Brain microvascular endothelial cell (primary cell): ENCODE data around the gene RUNX1.
"Not testable (repeated sequence)": the region's sequence is repeated elsewhere in the genome, so short reads cannot be mapped to it uniquely, and the experiment has no call there.

Experiments used
- DNase-seq: peaks from one replicate; pipeline ENCODE4 v3.0.0-alpha.2; 2020
- H3K27ac ChIP-seq: fragments of 250-450 bp; sonication (Bioruptor Pico); 2 replicates; pipeline ENCODE4 v1.5.1; 2020; ENCODE audit warnings: mild to moderate bottlenecking, moderate library complexity
- H3K27me3 ChIP-seq: fragments of 250-450 bp; sonication (Bioruptor Pico); replicated peaks from 2 replicates; pipeline ENCODE4 v1.5.1; 2020; ENCODE audit warnings: mild to moderate bottlenecking
- H3K36me3 ChIP-seq: fragments of 250-450 bp; sonication (Bioruptor Pico); replicated peaks from 2 replicates; pipeline ENCODE4 v1.5.1; 2020; ENCODE audit warnings: mild to moderate bottlenecking
- H3K4me3 ChIP-seq: 2 replicates; pipeline ENCODE4 v1.5.1; 2011; ENCODE audit warnings: low read depth, mild to moderate bottlenecking, control low read depth, low read length, moderate library complexity
- in situ Hi-C: cut with HindIII; loops from 2 replicates; pipeline ENCODE4 v1.10.0; 2017; ENCODE audit warnings: low sequenced_read_pairs, low pct_ligation_motif_present
- TF ChIP-seq, protein P1 (sequence below): IDR thresholded peaks from 2 replicates; pipeline ENCODE4 v1.5.1; 2011; ENCODE audit warnings: low read depth, mild to moderate bottlenecking, moderate library complexity, low read length, control low read depth, inconsistent platforms; ENCODE audit errors: missing control alignments

The RUNX1 gene

GRCh38 chr21:34952701-34953100 lies 96.4 kb downstream of the RUNX1 start:
- Histone ChIP-seq H3K27me3 (no peaks in the 10 kb centered on the region), H3K27ac (no peak overlapping the region), H3K4me3 (no peak overlapping the region), H3K36me3 (no peaks in the 10 kb centered on the region)
- in situ Hi-C loops: no loop called here
- no peak for DNase-seq
- TF ChIP-seq, protein P1, sequence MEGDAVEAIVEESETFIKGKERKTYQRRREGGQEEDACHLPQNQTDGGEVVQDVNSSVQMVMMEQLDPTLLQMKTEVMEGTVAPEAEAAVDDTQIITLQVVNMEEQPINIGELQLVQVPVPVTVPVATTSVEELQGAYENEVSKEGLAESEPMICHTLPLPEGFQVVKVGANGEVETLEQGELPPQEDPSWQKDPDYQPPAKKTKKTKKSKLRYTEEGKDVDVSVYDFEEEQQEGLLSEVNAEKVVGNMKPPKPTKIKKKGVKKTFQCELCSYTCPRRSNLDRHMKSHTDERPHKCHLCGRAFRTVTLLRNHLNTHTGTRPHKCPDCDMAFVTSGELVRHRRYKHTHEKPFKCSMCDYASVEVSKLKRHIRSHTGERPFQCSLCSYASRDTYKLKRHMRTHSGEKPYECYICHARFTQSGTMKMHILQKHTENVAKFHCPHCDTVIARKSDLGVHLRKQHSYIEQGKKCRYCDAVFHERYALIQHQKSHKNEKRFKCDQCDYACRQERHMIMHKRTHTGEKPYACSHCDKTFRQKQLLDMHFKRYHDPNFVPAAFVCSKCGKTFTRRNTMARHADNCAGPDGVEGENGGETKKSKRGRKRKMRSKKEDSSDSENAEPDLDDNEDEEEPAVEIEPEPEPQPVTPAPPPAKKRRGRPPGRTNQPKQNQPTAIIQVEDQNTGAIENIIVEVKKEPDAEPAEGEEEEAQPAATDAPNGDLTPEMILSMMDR: no peak

DNA sequence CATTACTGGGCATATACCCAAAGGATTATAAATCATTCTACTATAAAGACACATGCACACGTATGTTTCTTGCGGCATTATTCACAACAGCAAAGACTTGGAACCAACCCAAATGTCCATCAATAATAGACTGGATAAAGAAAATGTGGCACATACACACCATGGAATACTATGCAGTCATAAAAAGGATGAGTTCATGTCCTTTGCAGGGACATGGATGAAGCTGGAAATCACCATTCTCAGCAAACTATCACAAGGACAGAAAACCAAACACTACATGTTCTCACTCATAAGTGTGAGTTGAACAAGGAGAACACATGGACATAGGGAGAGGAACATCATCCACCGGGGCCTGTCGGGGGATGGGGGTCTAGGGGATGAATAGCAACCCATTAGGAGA lies 97.2 kb downstream of the RUNX1 start:
- in situ Hi-C loops, H3K27ac ChIP-seq, H3K36me3 ChIP-seq, H3K27me3 ChIP-seq, H3K4me3 ChIP-seq, DNase-seq: not testable (repeated sequence)

GRCh38 chr21:34950980-34951379 lies 98.1 kb downstream of the RUNX1 start:
- in situ Hi-C loops: no loop called here
- no peaks in the 10 kb centered on the region for H3K27me3 ChIP-seq
- no peak overlapping the region for H3K27ac ChIP-seq

DNA sequence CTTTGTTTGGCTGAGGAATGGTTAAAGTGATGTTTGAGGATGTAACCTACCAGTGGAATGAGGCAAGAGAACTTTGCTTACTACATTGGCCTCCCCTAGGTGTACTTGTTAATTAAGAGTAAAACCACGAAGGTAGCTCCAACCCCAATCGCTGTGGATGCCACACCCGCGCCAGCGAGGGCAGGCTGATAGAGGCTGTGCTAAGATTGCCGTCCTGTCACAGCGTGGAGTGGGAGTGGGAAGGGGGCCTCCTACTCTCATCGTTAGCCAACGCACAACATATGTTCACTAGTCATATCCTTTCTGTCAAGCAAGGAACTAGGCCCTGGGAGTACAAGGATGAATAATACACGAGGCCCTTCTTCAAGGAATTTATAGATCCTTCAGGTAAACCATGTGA lies 99.6 kb downstream of the RUNX1 start:
- H3K4me3 ChIP-seq: no peak overlapping the region
- no peaks in the 10 kb centered on the region for H3K27me3 ChIP-seq
- in situ Hi-C loops: no loop called here
- H3K27ac ChIP-seq: no peak overlapping the region
- DNase-seq: no peak
- TF ChIP-seq, protein P1: no peak
- no peaks in the 10 kb centered on the region for H3K36me3 ChIP-seq

More at GRCh38 chr21:34950980-34951379, 98.1 kb downstream of the RUNX1 start:
- no peak for DNase-seq
- H3K36me3 ChIP-seq: no peaks in the 10 kb centered on the region
- TF ChIP-seq, protein P1: no peak
- no peak overlapping the region for H3K4me3 ChIP-seq

- Histone ChIP-seq H3K27me3 (no peaks in the 10 kb centered on the region), H3K4me3 (no peak overlapping the region), H3K27ac (no peak overlapping the region), H3K36me3 (no peaks in the 10 kb centered on the region)
- no peak for DNase-seq
- TF ChIP-seq, protein P1: no peak
- in situ Hi-C loops: no loop called here
These were observed 100.1 kb downstream of the RUNX1 start for GRCh38 chr21:34949030-34949429.

DNA sequence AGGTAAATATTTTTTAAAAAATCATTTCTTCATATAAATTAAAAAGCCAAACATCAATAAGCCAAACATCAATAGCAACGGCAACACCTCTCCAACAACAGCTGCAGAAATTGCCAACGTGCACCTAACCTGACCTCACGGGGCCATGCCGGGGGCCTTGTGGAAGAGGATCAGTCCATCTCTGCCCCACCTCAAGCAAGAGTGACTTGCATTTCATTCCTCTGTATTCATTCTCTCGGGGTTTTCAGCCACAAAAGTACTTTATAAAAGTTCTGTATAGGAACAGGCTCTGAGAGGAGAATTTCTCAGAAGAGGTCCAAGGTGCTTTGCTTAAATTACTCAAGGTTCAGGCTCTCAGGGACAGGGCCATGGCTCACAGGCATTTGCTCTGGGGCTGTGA lies 100.9 kb downstream of the RUNX1 start:
- H3K36me3 ChIP-seq: no peaks in the 10 kb centered on the region
- DNase-seq: no peak
- no peak overlapping the region for H3K4me3 ChIP-seq
- TF ChIP-seq, protein P1: no peak
- H3K27me3 ChIP-seq: no peaks in the 10 kb centered on the region
- H3K27ac ChIP-seq: no peak overlapping the region
- in situ Hi-C loops: no loop called here
